Activated T-helper 2 cell treated with anti-CD3 and anti-CD28 coated beads, Interferon-gamma antibody, Interleukin-2, Interleukin-4, amounts not matched to agents 10 μg/mL and 5 μg/mL and 100 μg/mL, durations not matched to agents 14 hours and 24 hours and 36 hours (primary cell): ENCODE measurements around the gene SULT1A1. TPM values are rescaled to one million over a fixed set of nuclear protein-coding genes. Genes with fewer than 3 reads are reported as not detected.

ENCODE experiments used
- DNase-seq: peaks from one replicate; pipeline ENCODE4 v3.0.0; 2021; ENCODE audit warnings: low spot score
- H3K27ac Mint-ChIP-seq: one replicate; pipeline ENCODE4 v1.8.0; 2021; ENCODE audit warnings: mixed read lengths
- H3K27me3 Mint-ChIP-seq: one replicate; pipeline ENCODE4 v1.8.0; 2021; ENCODE audit warnings: low read depth, mixed read lengths
- H3K36me3 Mint-ChIP-seq: one replicate; pipeline ENCODE4 v1.8.0; 2021; ENCODE audit warnings: low read depth, mixed read lengths
- H3K4me1 Mint-ChIP-seq: one replicate; pipeline ENCODE4 v1.8.0; 2021; ENCODE audit warnings: low read depth, mixed read lengths
- H3K4me3 Mint-ChIP-seq: one replicate; pipeline ENCODE4 v1.8.0; 2021; ENCODE audit warnings: low read depth, mild to moderate bottlenecking, moderate library complexity, mixed read lengths
- H3K9me3 Mint-ChIP-seq: one replicate; pipeline ENCODE4 v1.8.0; 2021; ENCODE audit warnings: mixed read lengths
- intact Hi-C: fragments of 100-400 bp; cut with micrococcal nuclease; formaldehyde crosslinking; loops from one replicate; pipeline ENCODE4 v1.15.1; 2023
- total RNA-seq: library from RNA; stranded (reverse); gene quantifications from 2 replicates; pipeline ENCODE4 v1.2.3, GENCODE V29; 2022

Gene SULT1A1
- total RNA-seq, 1 donor from 2014 or later: 9.9 TPM

GRCh38 chr16:28592511-28592910, 17.3 kb downstream of the SULT1A1 start:
- H3K4me3 Mint-ChIP-seq: no peak overlapping the region
- no peaks in the 10 kb centered on the region for H3K9me3 Mint-ChIP-seq
- no peaks in the 10 kb centered on the region for H3K4me1 Mint-ChIP-seq
- intact Hi-C loops: no loop called here
- H3K36me3 Mint-ChIP-seq: peaks cover 26% of the 10 kb centered on the region
- DNase-seq: no peak
- no peak overlapping the region for H3K27ac Mint-ChIP-seq
- no peaks in the 10 kb centered on the region for H3K27me3 Mint-ChIP-seq

- intact Hi-C loops: no loop called here
Observed at GRCh38 chr16:28591355-28591754, 18.5 kb downstream of the SULT1A1 start.

GRCh38 chr16:28590384-28591340, 19.2 kb downstream of the SULT1A1 start:
- Mint-ChIP-seq H3K9me3 (no peaks in the 10 kb centered on the region), H3K27me3 (no peaks in the 10 kb centered on the region), H3K4me3 (no peak overlapping the region), H3K4me1 (no peaks in the 10 kb centered on the region), H3K27ac (no peak overlapping the region), H3K36me3 (peaks cover 33% of the 10 kb centered on the region)
- intact Hi-C loops: no loop called here
- no peak for DNase-seq

More at GRCh38 chr16:28591355-28591754, 18.5 kb downstream of the SULT1A1 start:
- Mint-ChIP-seq H3K27ac (no peak overlapping the region), H3K27me3 (no peaks in the 10 kb centered on the region), H3K4me1 (no peaks in the 10 kb centered on the region), H3K4me3 (no peak overlapping the region), H3K9me3 (no peaks in the 10 kb centered on the region), H3K36me3 (peaks cover 33% of the 10 kb centered on the region)
- DNase-seq: no peak

GRCh38 chr16:28589930-28590329, 19.9 kb downstream of the SULT1A1 start:
- intact Hi-C loops: no loop called here
- H3K27ac Mint-ChIP-seq: no peak overlapping the region
- H3K9me3 Mint-ChIP-seq: no peaks in the 10 kb centered on the region
- no peaks in the 10 kb centered on the region for H3K27me3 Mint-ChIP-seq
- peaks cover 38% of the 10 kb centered on the region for H3K36me3 Mint-ChIP-seq
- DNase-seq: no peak
- H3K4me1 Mint-ChIP-seq: no peaks in the 10 kb centered on the region
- no peak overlapping the region for H3K4me3 Mint-ChIP-seq

GRCh38 chr16:28589069-28589468, 20.8 kb downstream of the SULT1A1 start:
- intact Hi-C loops: no loop called here
- Mint-ChIP-seq H3K4me1 (no peaks in the 10 kb centered on the region), H3K4me3 (no peak overlapping the region), H3K27me3 (no peaks in the 10 kb centered on the region), H3K9me3 (no peaks in the 10 kb centered on the region), H3K36me3 (peaks cover 41% of the 10 kb centered on the region), H3K27ac (no peak overlapping the region)
- no peak for DNase-seq

GRCh38 chr16:28587386-28587785, 22.5 kb downstream of the SULT1A1 start:
- no peaks in the 10 kb centered on the region for H3K9me3 Mint-ChIP-seq
- no peaks in the 10 kb centered on the region for H3K4me1 Mint-ChIP-seq

GRCh38 chr16:28586466-28586865, 23.4 kb downstream of the SULT1A1 start:
- Mint-ChIP-seq H3K4me1 (no peaks in the 10 kb centered on the region), H3K27me3 (no peaks in the 10 kb centered on the region), H3K4me3 (no peak overlapping the region), H3K9me3 (no peaks in the 10 kb centered on the region), H3K36me3 (peaks cover 54% of the 10 kb centered on the region), H3K27ac (no peak overlapping the region)
- intact Hi-C loops: no loop called here
- DNase-seq: no peak

More at GRCh38 chr16:28587386-28587785, 22.5 kb downstream of the SULT1A1 start:
- H3K4me3 Mint-ChIP-seq: no peak overlapping the region
- H3K27ac Mint-ChIP-seq: no peak overlapping the region
- no peak for DNase-seq
- intact Hi-C loops: no loop called here
- peaks cover 52% of the 10 kb centered on the region for H3K36me3 Mint-ChIP-seq
- no peaks in the 10 kb centered on the region for H3K27me3 Mint-ChIP-seq

- no peak for DNase-seq
- Mint-ChIP-seq H3K27ac (no peak overlapping the region), H3K4me1 (no peaks in the 10 kb centered on the region), H3K27me3 (no peaks in the 10 kb centered on the region), H3K36me3 (peaks cover 52% of the 10 kb centered on the region), H3K9me3 (no peaks in the 10 kb centered on the region), H3K4me3 (no peak overlapping the region)
- intact Hi-C loops: no loop called here
Observed at GRCh38 chr16:28585674-28586073, 24.2 kb downstream of the SULT1A1 start.

- Mint-ChIP-seq H3K9me3 (no peaks in the 10 kb centered on the region), H3K4me3 (no peak overlapping the region), H3K27ac (no peak overlapping the region), H3K36me3 (peaks cover 33% of the 10 kb centered on the region), H3K4me1 (no peaks in the 10 kb centered on the region), H3K27me3 (no peaks in the 10 kb centered on the region)
- intact Hi-C loops: no loop called here
- DNase-seq: no peak
Observed at GRCh38 chr16:28580726-28581315, 29.0 kb downstream of the SULT1A1 start.

- Mint-ChIP-seq H3K4me1 (no peaks in the 10 kb centered on the region), H3K36me3 (peaks cover 3% of the 10 kb centered on the region), H3K4me3 (no peak overlapping the region), H3K27ac (no peak overlapping the region), H3K27me3 (no peaks in the 10 kb centered on the region), H3K9me3 (no peaks in the 10 kb centered on the region)
- intact Hi-C loops: no loop called here
- no peak for DNase-seq
Observed at GRCh38 chr16:28575446-28576109, 34.3 kb downstream of the SULT1A1 start.

GRCh38 chr16:28574925-28575324, 34.9 kb downstream of the SULT1A1 start:
- Mint-ChIP-seq H3K36me3 (peaks cover 3% of the 10 kb centered on the region), H3K4me3 (no peak overlapping the region), H3K27ac (no peak overlapping the region), H3K27me3 (no peaks in the 10 kb centered on the region), H3K9me3 (no peaks in the 10 kb centered on the region), H3K4me1 (no peaks in the 10 kb centered on the region)
- no peak for DNase-seq
- intact Hi-C loops: no loop called here

- Mint-ChIP-seq H3K9me3 (no peaks in the 10 kb centered on the region), H3K4me3 (no peak overlapping the region), H3K4me1 (no peaks in the 10 kb centered on the region), H3K36me3 (peaks cover 3% of the 10 kb centered on the region), H3K27ac (no peak overlapping the region), H3K27me3 (no peaks in the 10 kb centered on the region)
- DNase-seq: no peak
- intact Hi-C loops: no loop called here
Observed at GRCh38 chr16:28573738-28574718, 35.8 kb downstream of the SULT1A1 start.
